H1 (cell line): ENCODE measurements around the gene DOHH. TPM values are rescaled to one million over a fixed set of nuclear protein-coding genes. Genes with fewer than 3 reads are reported as not detected.

Experiments used
- CHD1 ChIP-seq: IDR thresholded peaks from 2 replicates; pipeline ENCODE4 v1.6.1; 2012; ENCODE audit warnings: low read depth, low read length, improper control_type of control experiment
- GABPA ChIP-seq: IDR thresholded peaks from 2 replicates; pipeline ENCODE4 v1.6.1; 2011; ENCODE audit warnings: mild to moderate bottlenecking, low read length, moderate library complexity, borderline replicate concordance; ENCODE audit not compliant: insufficient read depth
- GTF2F1 ChIP-seq: IDR thresholded peaks from 2 replicates; pipeline ENCODE4 v1.6.1; 2012; ENCODE audit warnings: low read depth, low read length, improper control_type of control experiment, borderline replicate concordance
- HDAC2 ChIP-seq, 2 experiments: fragments of 300-600 bp in 1 of 2; sonication (generic) in 1 of 2; IDR thresholded peaks; 2 replicates each; pipeline ENCODE4 v1.6.1; 2011 to 2012; ENCODE audit warnings: low read depth in 2 of 2, low read length in 2 of 2, mild to moderate bottlenecking in 2 of 2, moderate library complexity in 2 of 2, borderline replicate concordance in 1 of 2, inconsistent platforms in 1 of 2
- HDAC6 ChIP-seq: IDR thresholded peaks from one replicate; pipeline ENCODE4 v1.7.1; 2012; ENCODE audit warnings: low read depth, mild to moderate bottlenecking, inconsistent platforms, low read length, moderate library complexity
- JUN ChIP-seq: IDR thresholded peaks from 2 replicates; pipeline ENCODE4 v1.6.1; 2011; ENCODE audit warnings: low read depth, mild to moderate bottlenecking, improper control_type of control experiment, low read length
- POLR2AphosphoS5 ChIP-seq: IDR thresholded peaks from 2 replicates; pipeline ENCODE4 v1.6.1; 2011; ENCODE audit warnings: low read depth, low read length
- RAD21 ChIP-seq, 2 experiments: IDR thresholded peaks in 1 of 2; conservative IDR thresholded peaks in 1 of 2; 2 replicates each; pipeline ENCODE4 v1.6.1; 2011; ENCODE audit warnings: low read depth in 2 of 2, low read length in 2 of 2, improper control_type of control experiment in 1 of 2, inconsistent platforms in 1 of 2, mild to moderate bottlenecking in 1 of 2, moderate library complexity in 1 of 2
- RBBP5 ChIP-seq: IDR thresholded peaks from 2 replicates; pipeline ENCODE4 v1.7.1; 2012; ENCODE audit warnings: low read depth, mild to moderate bottlenecking, inconsistent platforms, low read length, moderate library complexity, borderline replicate concordance
- SIN3A ChIP-seq, 2 experiments: IDR thresholded peaks in 1 of 2; conservative IDR thresholded peaks in 1 of 2; 2 replicates each; pipeline ENCODE4 v1.6.1; 2011 to 2012; ENCODE audit warnings: low read length in 2 of 2, improper control_type of control experiment in 1 of 2, low read depth in 1 of 2, mild to moderate bottlenecking in 1 of 2
- TAF7 ChIP-seq: optimal IDR thresholded peaks from 2 replicates; pipeline ENCODE3; 2011; ENCODE audit warnings: low read depth, mild to moderate bottlenecking, inconsistent platforms, low read length, moderate library complexity, borderline replicate concordance
- TBP ChIP-seq: IDR thresholded peaks from 2 replicates; pipeline ENCODE4 v1.6.1; 2011; ENCODE audit warnings: low read depth, low read length, improper control_type of control experiment
- TCF12 ChIP-seq: IDR thresholded peaks from 2 replicates; pipeline ENCODE4 v1.6.1; 2011; ENCODE audit warnings: low read depth, mild to moderate bottlenecking, low read length
- polyA plus RNA-seq, 7 experiments: library from polyadenylated mRNA; depleted of rRNA in 3 of 7; stranded (reverse) in 5 of 7; unstranded in 2 of 7; fragments of >200 nt in 5 of 7; fragments of 200-250 nt in 2 of 7; gene quantifications; 1 replicate in 5 of 7; 2 replicates in 1 of 7; 4 replicates in 1 of 7; pipeline versions ENCODE4 v1.2.1 to v1.2.3, GENCODE V29; 2011 to 2013; ENCODE audit warnings: missing spikeins in 2 of 7, mixed read lengths in 2 of 7
- total RNA-seq: library from RNA; stranded (reverse); fragmentation: NEBNext Ultra II Directional; extraction: Animal tissue kit (Norgen Biotek cat#: 25700); gene quantifications from 2 replicates; pipeline ENCODE4 v1.2.1, GENCODE V29; 2021

Gene DOHH
- total and polyA plus RNA-seq, 2 of the 8 experiments (the other 6 are each of a cell fraction or from before 2014, with no cell fraction given) = 7.3 to 17.7 TPM

DNA sequence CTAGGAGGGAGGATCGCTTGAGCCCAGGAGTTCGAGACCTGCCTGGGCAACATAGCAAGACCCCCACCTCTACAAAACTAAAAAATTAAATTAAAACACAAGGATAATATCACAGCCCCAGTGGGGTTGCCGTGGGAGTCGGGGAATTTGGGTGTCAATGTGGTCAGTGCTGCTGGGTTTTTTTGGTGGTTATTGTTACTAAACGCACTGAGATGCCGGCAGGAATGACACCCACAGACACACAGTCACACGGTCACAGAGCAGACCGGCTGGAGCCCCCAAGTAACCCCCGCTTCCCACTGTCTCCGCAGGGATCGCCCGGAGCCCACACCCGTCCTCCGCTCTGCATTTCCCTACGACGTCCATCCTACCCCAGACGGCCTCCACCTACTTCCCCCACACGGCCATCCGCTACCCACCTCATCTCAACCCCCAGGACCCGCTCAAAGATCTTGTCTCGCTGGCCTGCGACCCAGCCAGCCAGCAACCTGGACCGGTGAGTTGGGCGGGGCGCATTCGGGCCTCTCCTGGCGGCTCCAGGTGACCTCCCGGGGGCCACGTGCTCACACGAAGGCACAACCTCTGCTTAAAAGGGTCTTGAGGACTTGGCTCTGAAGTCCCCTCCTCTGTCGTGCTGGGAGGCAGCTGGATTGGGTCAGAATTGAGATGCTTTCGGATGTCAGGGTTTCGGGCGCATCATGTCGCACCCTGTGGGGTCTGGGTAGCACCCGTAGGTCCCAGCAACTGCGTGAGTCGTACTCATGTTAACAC is 48.1 kb downstream of the DOHH start (continued):
- TF ChIP-seq RAD21 (IDR thresholded peaks at IDR 0.05 in 1 of 2, conservative IDR thresholded peaks at IDR 0.05 in 1 of 2; ENCODE audit: low read depth in 2 of 2, low read length in 2 of 2) (no peak), TCF12 (no peak), CHD1 (no peak), JUN (no peak), SIN3A (conservative IDR thresholded peaks at IDR 0.05 in 1 of 2, IDR thresholded peaks at IDR 0.05 in 1 of 2; ENCODE audit: low read depth in 1 of 2, low read length in 2 of 2) (no peak), RBBP5 (no peak), TAF7 (no peak), HDAC2 (IDR thresholded peaks at IDR 0.05; ENCODE audit: borderline replicate concordance in 1 of 2, low read depth in 2 of 2, low read length in 2 of 2) (no peak), POLR2AphosphoS5 (no peak), TBP (no peak), HDAC6 (no peak), GTF2F1 (no peak), GABPA (no peak)
